Epithelial cell of proximal tubule (primary cell): Measurements from ENCODE around the gene FIGN. TPM values are rescaled to one million over a fixed set of nuclear protein-coding genes. Genes with fewer than 3 reads are reported as not detected.

Experiments used
- DNase-seq: peaks from one replicate; pipeline ENCODE4 v3.0.0-alpha.2; 2011; ENCODE audit warnings: low read depth
- H3K4me3 ChIP-seq: 2 replicates; pipeline ENCODE4 v1.5.1; 2011; ENCODE audit warnings: low read depth, mild to moderate bottlenecking, low read length
- CTCF ChIP-seq: conservative IDR thresholded peaks from 2 replicates; pipeline ENCODE4 v1.5.1; 2012; ENCODE audit warnings: low read depth, mild to moderate bottlenecking, low read length
- total RNA-seq: library from RNA; depleted of rRNA; stranded (reverse); fragments of >200 nt; gene quantifications from 2 replicates; pipeline ENCODE4 v1.2.3, GENCODE V29; 2015

The FIGN gene
- total RNA-seq, 1 donor from 2014 or later: 3.2 TPM

- no peak overlapping the region for H3K4me3 ChIP-seq
- TF ChIP-seq CTCF: no peak
- DNase-seq: no peak
Observed at GRCh38 chr2:163737563-163737962, 1.8 kb upstream of the FIGN start.

- H3K4me3 ChIP-seq: peak overlapping the region; percentile 63
- TF ChIP-seq CTCF: no peak
Observed at GRCh38 chr2:163737190-163737439, 1.3 kb upstream of the FIGN start.

GRCh38 chr2:163736433-163737189 lies 803 bp upstream of the FIGN start:
- DNase-seq: no peak
- TF ChIP-seq CTCF: peak; percentile 45
- H3K4me3 ChIP-seq: peak overlapping the region; percentile 63

More at GRCh38 chr2:163737190-163737439, 1.3 kb upstream of the FIGN start:
- no peak for DNase-seq

GRCh38 chr2:163734881-163735684 lies 725 bp downstream of the FIGN start:
- TF ChIP-seq CTCF: no peak
- DNase-seq: no peak

GRCh38 chr2:163734401-163734800 lies 1.4 kb downstream of the FIGN start:
- H3K4me3 ChIP-seq: peak overlapping the region; percentile 63
- no peak for TF ChIP-seq CTCF
- no peak for DNase-seq

More at GRCh38 chr2:163734881-163735684, 725 bp downstream of the FIGN start:
- peak overlapping the region; percentile 63 for H3K4me3 ChIP-seq

- DNase-seq: no peak
- peak overlapping the region; percentile 63 for H3K4me3 ChIP-seq
- TF ChIP-seq CTCF: no peak
Observed at GRCh38 chr2:163733956-163734355, 1.9 kb downstream of the FIGN start.
